Left hindlimb (tissue), 1 donor: Measurements from ENCODE around the gene PMP22.
"Not testable (repeated sequence)": the region's sequence is repeated elsewhere in the genome, so short reads cannot be mapped to it uniquely, and the experiment has no call there.

Source experiments
- DNase-seq: peaks from one replicate; pipeline ENCODE4 v3.0.0-alpha.2; 2018

PMP22 gene

GRCh38 chr17:15200574-15200973 is 64.6 kb downstream of the PMP22 start:
- DNase-seq, result not testable (repeated sequence)

GRCh38 chr17:15197229-15197628 is 67.9 kb downstream of the PMP22 start:
- no peak for DNase-seq

- no peak for DNase-seq
These were observed 70.3 kb downstream of the PMP22 start for GRCh38 chr17:15194859-15195277.

- DNase-seq, result peak; percentile 66
These were observed 79.5 kb downstream of the PMP22 start for GRCh38 chr17:15185625-15185991.

GRCh38 chr17:15184872-15185624 is 80.1 kb downstream of the PMP22 start:
- DNase-seq, result no peak

GRCh38 chr17:15181816-15182215 is 83.3 kb downstream of the PMP22 start:
- DNase-seq, result no peak

- no peak for DNase-seq
These were observed 83.8 kb downstream of the PMP22 start for GRCh38 chr17:15181333-15181732.

- DNase-seq, result no peak
These were observed 85.0 kb downstream of the PMP22 start for GRCh38 chr17:15180121-15180561.
